ENCODE results near the gene C1QB. TPM values are rescaled to one million over a fixed set of nuclear protein-coding genes. Genes with fewer than 3 reads are reported as not detected.

The C1QB gene
- polyA plus RNA-seq, 3 donors, result 3.9 to 15.4 (median 6.4) TPM

DNA sequence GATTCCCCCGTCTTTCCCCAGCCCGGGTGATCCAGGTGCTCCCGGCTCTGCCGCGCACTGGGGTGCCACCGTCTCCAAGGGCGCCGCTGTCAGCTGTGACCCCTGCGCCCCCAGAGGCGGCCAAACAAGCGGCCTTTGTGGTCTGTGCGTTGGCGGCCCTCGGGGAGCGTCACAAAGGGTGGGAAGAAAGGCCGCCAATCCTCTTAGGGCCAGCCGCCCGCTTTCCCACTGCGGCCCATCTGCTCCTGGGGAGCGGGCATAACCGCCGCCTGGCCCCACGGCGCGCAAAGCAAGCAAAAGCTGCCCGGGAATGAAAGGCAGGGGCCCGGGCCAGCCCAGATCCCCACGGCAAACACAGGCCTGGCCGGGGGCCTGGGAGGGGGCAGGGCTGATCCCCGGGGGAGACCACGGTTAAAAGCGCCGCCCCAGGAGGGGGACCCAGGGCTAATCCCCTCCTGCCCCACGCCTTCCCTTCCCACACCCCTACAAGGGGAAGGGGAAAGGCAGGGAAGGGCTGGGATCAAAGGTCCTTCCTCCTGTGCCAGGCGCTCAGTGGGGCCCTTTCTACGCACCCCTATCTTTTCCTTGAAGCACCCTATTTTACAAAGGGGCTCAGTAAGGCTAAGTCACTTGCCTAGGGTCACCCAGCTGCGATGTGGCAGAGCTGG, 24.0 kb downstream of the C1QB start:
- H3K79me2 ChIP-seq (ENCODE audit: insufficient read depth, low read length), result no peaks in the 10 kb centered on the region
- peaks cover 2% of the 10 kb centered on the region in 2 donors for H3K27me3 ChIP-seq (ENCODE audit: control insufficient read depth in 2 of 2, insufficient read depth in 2 of 2, low read length in 2 of 2)
- no peak overlapping the region for H3K4me2 ChIP-seq (replicated peaks; ENCODE audit: extremely low read depth, low read length, poor library complexity, severe bottlenecking)
- H3K9me3 ChIP-seq (replicated peaks in 1 of 2; ENCODE audit: control insufficient read depth in 1 of 2, insufficient read depth in 1 of 2, low read length in 2 of 2), result no peaks in the 10 kb centered on the region
- H3K4me3 ChIP-seq (replicated peaks in 1 of 3; ENCODE audit: low read depth in 2 of 3, low read length in 3 of 3), result no peak overlapping the region
- no peaks in the 10 kb centered on the region for H3K36me3 ChIP-seq (replicated peaks in 1 of 2; ENCODE audit: control insufficient read depth in 1 of 2, insufficient read depth in 2 of 2, low read length in 2 of 2)
- Mint-ChIP-seq H3K4me3 (no peak overlapping the region), H3K27me3 (ENCODE audit: low read depth in 3 of 3) (peaks cover 3 to 12% (median 5%) of the 10 kb centered on the region in 3 donors), H3K4me1 (no peaks in the 10 kb centered on the region), H3K36me3 (no peaks in the 10 kb centered on the region), H3K9me3 (peaks cover 0 to 2% (median 0%) of the 10 kb centered on the region in 7 donors), H3K27ac (no peak overlapping the region)
- no peak for TF ChIP-seq CTCF (IDR thresholded peaks at IDR 0.05)
- no peaks in the 10 kb centered on the region for H3K4me1 ChIP-seq (ENCODE audit: control insufficient read depth in 1 of 2, insufficient read depth in 2 of 2, low read length in 2 of 2)
- H3K9ac ChIP-seq (ENCODE audit: insufficient read depth, low read length, poor library complexity, severe bottlenecking), result no peak overlapping the region
- no peaks in the 10 kb centered on the region for H4K20me1 ChIP-seq (ENCODE audit: insufficient read depth, low read length)
- DNase-seq, result no peak
- WGBS (ENCODE audit: insufficient coverage), result 81% methylated on average over 29 of the region's 37 CpGs
- no peak overlapping the region for H3K27ac ChIP-seq (ENCODE audit: low read depth in 1 of 2, low read length in 2 of 2)
- no peak overlapping the region for H2AFZ ChIP-seq (ENCODE audit: insufficient read depth, low read depth, low read length, poor library complexity, severe bottlenecking)
- intact Hi-C loops (cut with micrococcal nuclease), result no loop called here

- Histone ChIP-seq H3K4me3 (replicated peaks in 1 of 3; ENCODE audit: low read depth in 2 of 3, low read length in 3 of 3) (no peak overlapping the region), H3K27ac (ENCODE audit: low read depth in 1 of 2, low read length in 2 of 2) (no peak overlapping the region), H3K9me3 (replicated peaks in 1 of 2; ENCODE audit: control insufficient read depth in 1 of 2, insufficient read depth in 1 of 2, low read length in 2 of 2) (no peaks in the 10 kb centered on the region), H4K20me1 (ENCODE audit: insufficient read depth, low read length) (no peaks in the 10 kb centered on the region), H3K36me3 (replicated peaks in 1 of 2; ENCODE audit: control insufficient read depth in 1 of 2, insufficient read depth in 2 of 2, low read length in 2 of 2) (no peaks in the 10 kb centered on the region), H3K79me2 (ENCODE audit: insufficient read depth, low read length) (no peaks in the 10 kb centered on the region), H3K9ac (ENCODE audit: insufficient read depth, low read length, poor library complexity, severe bottlenecking) (no peak overlapping the region), H3K4me1 (ENCODE audit: control insufficient read depth in 1 of 2, insufficient read depth in 2 of 2, low read length in 2 of 2) (no peaks in the 10 kb centered on the region), H2AFZ (ENCODE audit: insufficient read depth, low read depth, low read length, poor library complexity, severe bottlenecking) (no peak overlapping the region), H3K27me3 (ENCODE audit: control insufficient read depth in 2 of 2, insufficient read depth in 2 of 2, low read length in 2 of 2) (peaks cover 2% of the 10 kb centered on the region in 2 donors), H3K4me2 (replicated peaks; ENCODE audit: extremely low read depth, low read length, poor library complexity, severe bottlenecking) (no peak overlapping the region)
- Mint-ChIP-seq H3K9me3 (peaks cover 0 to 2% (median 0%) of the 10 kb centered on the region in 7 donors), H3K4me1 (no peaks in the 10 kb centered on the region), H3K4me3 (no peak overlapping the region), H3K27ac (no peak overlapping the region), H3K36me3 (no peaks in the 10 kb centered on the region), H3K27me3 (ENCODE audit: low read depth in 3 of 3) (peaks cover 1 to 6% (median 5%) of the 10 kb centered on the region in 3 donors)
- 94% methylated on average over 7 of the region's 13 CpGs for WGBS (ENCODE audit: insufficient coverage)
- intact Hi-C loops (cut with micrococcal nuclease), result no loop called here
- DNase-seq, result no peak
- no peak for TF ChIP-seq CTCF (IDR thresholded peaks at IDR 0.05)
Observed at GRCh38 chr1:22677931-22678896, 25.2 kb downstream of the C1QB start.
